GM12878 (cell line): ENCODE data around the gene HTT-AS. TPM values are rescaled to one million over a fixed set of nuclear protein-coding genes. Genes with fewer than 3 reads are reported as not detected.

ENCODE experiments used
- ATAC-seq: fragments of 200-7000 bp; cut with Tn5 transposase; 3 replicates; pipeline ENCODE4 v1.9.1; 2020; ENCODE audit warnings: mild to moderate bottlenecking, moderate library complexity
- BruUV-seq: library from RNA; stranded (reverse); fragments of 400-500 nt; replicated peaks from 2 replicates; lab custom pipeline; 2021; lab: Mats Ljungman, UMichigan
- CTCF ChIA-PET: fragments of 300-600 bp; sonication (Branson Sonifier 250); formaldehyde crosslinking; extraction: SDS; loops from one replicate; lab custom pipeline; 2021; ENCODE audit warnings: inconsistent platforms; lab: Yijun Ruan, JAX
- POLR2A ChIA-PET: fragments of 350-600 bp; formaldehyde crosslinking; extraction: SDS; loops from one replicate; lab custom pipeline; 2021; ENCODE audit warnings: inconsistent platforms; lab: Charles Lee
- RAD21 ChIA-PET: fragments of 300-600 bp; sonication (Branson Sonifier 250); formaldehyde crosslinking; loops from one replicate; lab custom pipeline; 2023; ENCODE audit warnings: antibody characterized with exemption; ENCODE audit not compliant: unreplicated experiment; lab: Charles Lee
- SMC1A ChIA-PET: fragments of 300-600 bp; sonication (Branson Sonifier 250); formaldehyde crosslinking; loops from one replicate; lab custom pipeline; 2023; ENCODE audit not compliant: unreplicated experiment, uncharacterized antibody; lab: Charles Lee
- DNase-seq: peaks from one replicate; pipeline ENCODE4 v3.0.0-alpha.2; 2011; ENCODE audit warnings: low read depth, low spot score
- FAIRE-seq: peaks from 3 replicates; lab custom pipeline; 2011; peaks lifted over from hg19 to GRCh38; lab: Jason Lieb, UNC
- H2AFZ ChIP-seq: 2 replicates; pipeline ENCODE4 v1.6.0; 2011; ENCODE audit warnings: low read depth, low read length, control low read depth; ENCODE audit not compliant: control insufficient read depth
- H3K27ac ChIP-seq: 2 replicates; pipeline ENCODE4 v1.5.1; 2011; ENCODE audit warnings: control low read depth; ENCODE audit not compliant: control insufficient read depth, insufficient read depth
- H3K27me3 ChIP-seq, 2 experiments: replicated peaks in 1 of 2; 2 replicates each; pipeline versions ENCODE4 v1.6.0 to v1.6.1; 2011; ENCODE audit warnings: low read length in 1 of 2; ENCODE audit not compliant: control insufficient read depth in 2 of 2, insufficient read depth in 2 of 2
- H3K36me3 ChIP-seq, 2 experiments: 2 replicates each; pipeline ENCODE4 v1.5.1; 2011; ENCODE audit warnings: low read length in 1 of 2; ENCODE audit not compliant: control insufficient read depth in 2 of 2, insufficient read depth in 2 of 2
- H3K4me1 ChIP-seq: 2 replicates; pipeline ENCODE4 v1.6.1; 2011; ENCODE audit warnings: mild to moderate bottlenecking, low read length, moderate library complexity, mixed read lengths; ENCODE audit not compliant: control insufficient read depth, insufficient read depth
- H3K4me2 ChIP-seq: 2 replicates; pipeline ENCODE4 v1.6.0; 2011; ENCODE audit warnings: control low read depth; ENCODE audit not compliant: control insufficient read depth, insufficient read depth
- H3K4me3 ChIP-seq: fragments of 200-600 bp; sonication (generic); 2 replicates; pipeline ENCODE4 v1.5.1; 2016
- H3K79me2 ChIP-seq: 2 replicates; pipeline ENCODE4 v1.6.0; 2011; ENCODE audit warnings: low read length; ENCODE audit not compliant: control insufficient read depth, insufficient read depth
- H3K9ac ChIP-seq: 2 replicates; pipeline ENCODE4 v1.8.0; 2011; ENCODE audit warnings: low read length, control low read depth, mixed read lengths; ENCODE audit not compliant: control insufficient read depth, insufficient read depth
- H3K9me3 ChIP-seq: replicated peaks from 3 replicates; pipeline ENCODE4 v1.5.1; 2011; ENCODE audit warnings: mild to moderate bottlenecking, low read length; ENCODE audit not compliant: control insufficient read depth, insufficient read depth
- H4K20me1 ChIP-seq: 2 replicates; pipeline ENCODE4 v1.6.0; 2011; ENCODE audit not compliant: control insufficient read depth, insufficient read depth
- ASH2L ChIP-seq: fragments of 300-600, 200-600 bp; sonication (generic); IDR thresholded peaks from 2 replicates; pipeline ENCODE4 v1.6.1; 2017; ENCODE audit warnings: low read depth, mild to moderate bottlenecking, borderline replicate concordance
- BHLHE40 ChIP-seq, 2 experiments: fragments of 450-650 bp in 1 of 2; IDR thresholded peaks; 2 replicates each; pipeline ENCODE4 v1.6.1; 2011 to 2017; ENCODE audit warnings: low read depth in 2 of 2, borderline replicate concordance in 1 of 2, improper control_type of control experiment in 1 of 2, low read length in 1 of 2, mild to moderate bottlenecking in 1 of 2
- CHD1 ChIP-seq: IDR thresholded peaks from 2 replicates; pipeline ENCODE4 v1.6.1; 2012; ENCODE audit warnings: low read depth, low read length, improper control_type of control experiment
- CHD2 ChIP-seq: IDR thresholded peaks from 2 replicates; pipeline ENCODE4 v1.6.1; 2011; ENCODE audit warnings: low read depth, low read length, improper control_type of control experiment, borderline replicate concordance
- CREM ChIP-seq: IDR thresholded peaks from 2 replicates; pipeline ENCODE4 v1.6.1; 2014; ENCODE audit warnings: antibody characterized with exemption, low read depth
- DPF2 ChIP-seq: fragments of 450-650 bp; IDR thresholded peaks from 2 replicates; pipeline ENCODE4 v1.6.1; 2017; ENCODE audit warnings: mild to moderate bottlenecking
- HDGF ChIP-seq: fragments of 450-650 bp; IDR thresholded peaks from 2 replicates; pipeline ENCODE4 v1.6.1; 2016; ENCODE audit warnings: antibody characterized with exemption
- IKZF1 ChIP-seq: fragments of 450-650 bp; conservative IDR thresholded peaks from 2 replicates; pipeline ENCODE4 v1.6.1; 2017; ENCODE audit warnings: antibody characterized with exemption, mild to moderate bottlenecking
- IRF4 ChIP-seq: IDR thresholded peaks from 2 replicates; pipeline ENCODE4 v1.6.1; 2011; ENCODE audit warnings: low read depth, low read length
- JUNB ChIP-seq: IDR thresholded peaks from 2 replicates; pipeline ENCODE4 v1.6.1; 2016; ENCODE audit warnings: antibody characterized with exemption, mild to moderate bottlenecking
- KDM1A ChIP-seq: fragments of 200-600 bp; sonication (generic); IDR thresholded peaks from 2 replicates; pipeline ENCODE4 v1.6.1; 2016; ENCODE audit warnings: borderline replicate concordance
- NBN ChIP-seq: fragments of 450-650 bp; IDR thresholded peaks from 2 replicates; pipeline ENCODE4 v1.6.1; 2016
- NFYA ChIP-seq: IDR thresholded peaks from 2 replicates; pipeline ENCODE4 v1.6.1; 2011; ENCODE audit warnings: low read depth, mild to moderate bottlenecking, low read length, improper control_type of control experiment, borderline replicate concordance
- NFYB ChIP-seq: IDR thresholded peaks from 2 replicates; pipeline ENCODE4 v1.6.1; 2011; ENCODE audit warnings: low read depth, mild to moderate bottlenecking, low read length, improper control_type of control experiment, moderate library complexity; ENCODE audit not compliant: insufficient read depth
- PML ChIP-seq: IDR thresholded peaks from 2 replicates; pipeline ENCODE4 v1.6.1; 2012; ENCODE audit warnings: low read length, inconsistent platforms
- POLR2A ChIP-seq: IDR thresholded peaks from 2 replicates; pipeline ENCODE4 v1.6.1; 2011; ENCODE audit warnings: low read depth, mild to moderate bottlenecking, low read length
- POU2F2 ChIP-seq: IDR thresholded peaks from 3 replicates; pipeline ENCODE4 v1.6.1; 2011; ENCODE audit warnings: low read depth, mild to moderate bottlenecking, low read length, borderline replicate concordance
- REST ChIP-seq: IDR thresholded peaks from 2 replicates; pipeline ENCODE4 v1.6.1; 2012; ENCODE audit warnings: mild to moderate bottlenecking, low read depth, low read length
- TAF1 ChIP-seq: IDR thresholded peaks from 2 replicates; pipeline ENCODE4 v1.6.1; 2011; ENCODE audit warnings: mild to moderate bottlenecking, low read depth, low read length, borderline replicate concordance
- TCF12 ChIP-seq: IDR thresholded peaks from 2 replicates; pipeline ENCODE4 v1.6.1; 2011; ENCODE audit warnings: low read depth, mild to moderate bottlenecking, low read length
- TCF3 ChIP-seq: IDR thresholded peaks from 2 replicates; pipeline ENCODE4 v1.6.1; 2012; ENCODE audit warnings: low read depth, mild to moderate bottlenecking, low read length, borderline replicate concordance; ENCODE audit not compliant: insufficient read depth
- WGBS: methylation state at CpG from one replicate; pipeline ENCODE4 v1.1.6; 2016; ENCODE audit warnings: low lambda C conversion rate; ENCODE audit not compliant: insufficient replicate concordance, insufficient coverage; ENCODE audit errors: missing lambda C conversion rate; 5-methylcytosine and 5-hydroxymethylcytosine counted together
- in situ Hi-C: fragments of 300-500 bp; cut with MboI; formaldehyde crosslinking; loops from 9 replicates; pipeline ENCODE4 v1.14.3; 2018; ENCODE audit warnings: mixed read lengths
- intact Hi-C: fragments of 100-400 bp; cut with micrococcal nuclease; formaldehyde crosslinking; loops from one replicate; pipeline ENCODE4 v1.14.2; 2022; ENCODE audit not compliant: unreplicated experiment
- polyA plus RNA-seq, 11 experiments: library from polyadenylated mRNA; depleted of rRNA in 4 of 11; unstranded in 6 of 11; stranded (reverse) in 5 of 11; fragments of >200 nt; fragmentation: Nextera tagmentation in 4 of 11; fragmentation: Illumina TruSeq in 1 of 11; extraction: Ambion mirVana in 4 of 11; extraction: Trizol in 1 of 11; gene quantifications; 1 replicate in 1 of 11; 2 replicates in 10 of 11; pipeline versions ENCODE4 v1.2.1 to v1.2.3, GENCODE V29; 2011 to 2016; ENCODE audit warnings: inconsistent platforms in 2 of 11, missing spikeins in 2 of 11, low read depth in 1 of 11
- total RNA-seq, 4 experiments: library from RNA; depleted of rRNA in 3 of 4; stranded (reverse); fragments of >200 nt in 3 of 4; fragmentation: Illumina TruSeq in 1 of 4; extraction: Trizol in 1 of 4; gene quantifications; 2 replicates each; pipeline versions ENCODE4 v1.2.1 to v1.2.3, GENCODE V29; 2013 to 2021
- TF ChIP-seq, protein P1 (sequence below): fragments of 450-650 bp; IDR thresholded peaks from 2 replicates; pipeline ENCODE4 v1.6.1; 2014; ENCODE audit warnings: mild to moderate bottlenecking

The HTT-AS gene
- total and polyA plus RNA-seq, 10 of the 15 experiments (the other 5 are each of a cell fraction or from before 2014, with no cell fraction given) = not detected

DNA sequence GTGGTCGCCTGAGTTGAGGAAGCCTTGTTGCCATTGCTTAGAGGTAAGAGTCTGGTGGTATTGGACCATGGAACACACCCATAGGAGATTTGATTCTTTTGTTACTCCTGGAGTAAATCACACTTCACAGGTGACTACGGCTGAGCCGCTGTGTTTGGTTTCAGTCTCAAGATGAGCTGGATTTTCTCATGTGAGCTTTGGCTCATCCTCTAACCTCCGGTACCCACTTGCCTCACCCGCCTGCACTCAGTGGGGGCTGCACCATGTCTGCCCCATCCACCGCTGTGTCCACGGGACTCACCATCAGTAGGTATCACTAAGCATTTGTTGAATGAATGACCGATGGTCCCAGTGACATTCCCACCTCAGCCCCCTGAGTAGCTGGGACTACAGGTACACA lies 52.7 kb downstream of the HTT-AS start:
- CTCF ChIA-PET = interaction anchor here (0.6 kb wide), 1 partner anchor 15 kb away, joined by 3 read pairs; no protein-coding TSS in a partner anchor
- H3K27ac ChIP-seq = no peak overlapping the region
- WGBS = 6% methylated on average over 8 of the region's 8 CpGs
- H3K9ac ChIP-seq = no peak overlapping the region
- H3K4me1 ChIP-seq = peaks cover 29% of the 10 kb centered on the region
- POLR2A ChIA-PET = interaction anchor here (1.4 kb wide), 1 partner anchor 12 kb away, joined by 3 read pairs; no protein-coding TSS in a partner anchor
- no peaks in the 10 kb centered on the region for H3K36me3 ChIP-seq
- no peak overlapping the region for H3K4me3 ChIP-seq
- H3K9me3 ChIP-seq = peaks cover 8% of the 10 kb centered on the region; the same call in 2 of the 3 replicates
- no peaks in the 10 kb centered on the region for H4K20me1 ChIP-seq
- H3K4me2 ChIP-seq = peak overlapping the region; percentile 77
- ATAC-seq = peak; percentile 87
- RAD21 ChIA-PET = interaction anchor here (1.1 kb wide), 1 partner anchor 14 kb away, joined by 4 read pairs; no protein-coding TSS in a partner anchor
- H3K79me2 ChIP-seq = no peaks in the 10 kb centered on the region
- FAIRE-seq = peak; percentile 68
- H2AFZ ChIP-seq = peak overlapping the region; percentile 17; the same call in 1 of the 2 replicates
- DNase-seq = no peak
- H3K27me3 ChIP-seq = no peaks in the 10 kb centered on the region
- TF ChIP-seq REST (no peak), CHD2 (no peak), IKZF1 (no peak), BHLHE40 (IDR thresholded peaks at IDR 0.05; ENCODE audit: borderline replicate concordance in 1 of 2, low read depth in 2 of 2, low read length in 1 of 2) (peak in 1 of 2 experiments; percentile 42; a peak in 1 of 4 replicates), PML (no peak), IRF4 (no peak), CREM (no peak), POU2F2 (no peak), NFYB (no peak), JUNB (peak; percentile 54; the same call in 1 of the 2 replicates), POLR2A (no peak), HDGF (no peak), CHD1 (no peak), TAF1 (no peak), NBN (no peak), KDM1A (no peak), ASH2L (no peak), NFYA (no peak), TCF3 (0 out of 2 replicates have a peak, but pooled peaks have one; percentile 52), TCF12 (no peak), DPF2 (no peak)
- TF ChIP-seq, protein P1, sequence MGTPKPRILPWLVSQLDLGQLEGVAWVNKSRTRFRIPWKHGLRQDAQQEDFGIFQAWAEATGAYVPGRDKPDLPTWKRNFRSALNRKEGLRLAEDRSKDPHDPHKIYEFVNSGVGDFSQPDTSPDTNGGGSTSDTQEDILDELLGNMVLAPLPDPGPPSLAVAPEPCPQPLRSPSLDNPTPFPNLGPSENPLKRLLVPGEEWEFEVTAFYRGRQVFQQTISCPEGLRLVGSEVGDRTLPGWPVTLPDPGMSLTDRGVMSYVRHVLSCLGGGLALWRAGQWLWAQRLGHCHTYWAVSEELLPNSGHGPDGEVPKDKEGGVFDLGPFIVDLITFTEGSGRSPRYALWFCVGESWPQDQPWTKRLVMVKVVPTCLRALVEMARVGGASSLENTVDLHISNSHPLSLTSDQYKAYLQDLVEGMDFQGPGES = no peak
- SMC1A ChIA-PET = interaction anchor here (0.6 kb wide), 1 partner anchor 12 kb away, joined by 4 read pairs; no protein-coding TSS in a partner anchor
- intact Hi-C loops (no loop called here), in situ Hi-C loops (no loop called here)
- BruUV-seq = no TSS peak
